ENCODE results near the gene APOB.

DNA sequence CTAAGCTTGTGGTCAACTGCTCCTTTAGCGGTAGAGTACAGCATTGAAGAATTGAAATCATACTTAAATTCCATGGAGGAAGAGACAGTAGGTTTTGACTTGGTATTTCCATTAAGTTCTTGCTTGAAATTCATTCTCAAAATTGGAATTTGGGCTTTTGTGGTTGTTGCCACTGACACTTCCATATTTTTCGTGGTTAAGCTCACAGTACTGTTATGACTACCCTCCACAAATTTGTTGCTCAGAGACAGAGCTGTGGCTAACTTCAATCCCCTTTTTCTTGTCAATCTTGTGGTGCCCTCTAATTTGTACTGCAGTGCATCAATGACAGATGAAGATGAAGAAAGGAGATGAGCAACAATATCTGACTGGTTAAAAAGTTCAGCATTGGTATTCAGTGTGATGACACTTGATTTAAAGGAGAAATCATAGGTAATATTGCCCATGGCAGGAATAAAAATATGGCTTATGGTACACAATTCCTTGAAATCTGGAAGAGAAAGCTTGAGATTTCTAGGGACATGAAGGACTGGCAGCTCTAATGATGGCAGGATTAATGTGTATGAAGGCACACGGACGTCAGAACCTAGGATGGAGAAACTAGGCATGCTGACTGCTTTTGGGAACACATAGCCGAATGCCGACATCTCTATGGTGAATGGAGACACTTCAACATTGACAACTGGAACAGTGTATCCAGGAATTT, 37.3 kb downstream of the APOB start:
- TF ChIP-seq, protein P1, sequence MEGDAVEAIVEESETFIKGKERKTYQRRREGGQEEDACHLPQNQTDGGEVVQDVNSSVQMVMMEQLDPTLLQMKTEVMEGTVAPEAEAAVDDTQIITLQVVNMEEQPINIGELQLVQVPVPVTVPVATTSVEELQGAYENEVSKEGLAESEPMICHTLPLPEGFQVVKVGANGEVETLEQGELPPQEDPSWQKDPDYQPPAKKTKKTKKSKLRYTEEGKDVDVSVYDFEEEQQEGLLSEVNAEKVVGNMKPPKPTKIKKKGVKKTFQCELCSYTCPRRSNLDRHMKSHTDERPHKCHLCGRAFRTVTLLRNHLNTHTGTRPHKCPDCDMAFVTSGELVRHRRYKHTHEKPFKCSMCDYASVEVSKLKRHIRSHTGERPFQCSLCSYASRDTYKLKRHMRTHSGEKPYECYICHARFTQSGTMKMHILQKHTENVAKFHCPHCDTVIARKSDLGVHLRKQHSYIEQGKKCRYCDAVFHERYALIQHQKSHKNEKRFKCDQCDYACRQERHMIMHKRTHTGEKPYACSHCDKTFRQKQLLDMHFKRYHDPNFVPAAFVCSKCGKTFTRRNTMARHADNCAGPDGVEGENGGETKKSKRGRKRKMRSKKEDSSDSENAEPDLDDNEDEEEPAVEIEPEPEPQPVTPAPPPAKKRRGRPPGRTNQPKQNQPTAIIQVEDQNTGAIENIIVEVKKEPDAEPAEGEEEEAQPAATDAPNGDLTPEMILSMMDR (IDR thresholded peaks at IDR 0.05) = no peak
- no peak for TF ChIP-seq POLR2A (IDR thresholded peaks at IDR 0.05)

Data from esophagus squamous epithelium (tissue), 4 donors.